HepG2 (cell line): ENCODE results near the gene GYPC. TPM values are rescaled to one million over a fixed set of nuclear protein-coding genes. Genes with fewer than 3 reads are reported as not detected.

Experiments used
- ATAC-seq: fragments of 200-7000 bp; cut with Tn5 transposase; 3 replicates; pipeline ENCODE4 v1.9.1; 2020; ENCODE audit warnings: mild to moderate bottlenecking, moderate library complexity
- BruUV-seq: library from RNA; stranded (reverse); fragments of 400-500 nt; replicated peaks from 2 replicates; lab custom pipeline; 2021; lab: Mats Ljungman, UMichigan
- CTCF ChIA-PET: fragments of 300-600 bp; formaldehyde crosslinking; extraction: SDS; loops from one replicate; lab custom pipeline; 2021; ENCODE audit warnings: low total read pairs, inconsistent platforms, low intra/inter-chr PET ratio; lab: Yijun Ruan, JAX
- POLR2A ChIA-PET: fragments of 350-600 bp; sonication (Branson Sonifier 250); formaldehyde crosslinking; loops from one replicate; lab custom pipeline; 2020; ENCODE audit warnings: antibody characterized with exemption, inconsistent platforms; lab: Yijun Ruan, JAX
- DNase-seq: peaks from one replicate; pipeline ENCODE4 v3.0.0-alpha.2; 2015; ENCODE audit warnings: low spot score
- FAIRE-seq: peaks from 3 replicates; lab custom pipeline; 2011; peaks lifted over from hg19 to GRCh38; lab: Jason Lieb, UNC
- H2AFZ ChIP-seq: one replicate; pipeline ENCODE4 v1.6.1; 2011; ENCODE audit warnings: low read length, inconsistent platforms
- H3K27ac ChIP-seq: fragments of 300-600 bp; 3 replicates; pipeline ENCODE4 v1.8.0; 2011; ENCODE audit warnings: mixed run types, mild to moderate bottlenecking, mixed read lengths, low read length, inconsistent platforms; ENCODE audit not compliant: insufficient read depth; ENCODE audit errors: extremely low read length
- H3K27me3 ChIP-seq, 2 experiments: fragments of 200-600 bp in 1 of 2; 2 replicates in 1 of 2; 3 replicates in 1 of 2; pipeline versions ENCODE4 v1.6.0 to v1.8.0; 2011; ENCODE audit warnings: low read length in 2 of 2, mild to moderate bottlenecking in 2 of 2, moderate library complexity in 2 of 2, inconsistent platforms in 1 of 2; ENCODE audit not compliant: insufficient read depth in 2 of 2, control insufficient read depth in 1 of 2
- H3K36me3 ChIP-seq, 2 experiments: fragments of 200-600 bp in 1 of 2; replicated peaks in 1 of 2; 2 replicates in 1 of 2; 3 replicates in 1 of 2; pipeline versions ENCODE4 v1.5.1 to v1.8.0; 2011; ENCODE audit warnings: low read length in 2 of 2, inconsistent platforms in 1 of 2; ENCODE audit not compliant: insufficient read depth in 2 of 2, control insufficient read depth in 1 of 2
- H3K4me1 ChIP-seq: 2 replicates; pipeline ENCODE4 v1.5.1; 2012; ENCODE audit warnings: low read length, inconsistent platforms; ENCODE audit not compliant: insufficient read depth
- H3K4me2 ChIP-seq: 2 replicates; pipeline ENCODE4 v1.6.0; 2011; ENCODE audit warnings: low read depth, low read length, inconsistent platforms
- H3K4me3 ChIP-seq, 3 experiments: fragments of 200-600 bp in 1 of 3; sonication (generic), shearing (Covaris generic) in 1 of 3; replicated peaks in 1 of 3; 2 replicates each; pipeline ENCODE4 v1.5.1; 2011 to 2016; ENCODE audit warnings: low read length in 3 of 3, inconsistent platforms in 2 of 3, low read depth in 2 of 3, mild to moderate bottlenecking in 2 of 3, control low read depth in 1 of 3, mixed read lengths in 1 of 3; ENCODE audit not compliant: insufficient read depth in 1 of 3
- H3K79me2 ChIP-seq: one replicate; pipeline ENCODE4 v1.6.1; 2011; ENCODE audit warnings: low read length, inconsistent platforms; ENCODE audit not compliant: insufficient read depth
- H3K9ac ChIP-seq: 2 replicates; pipeline ENCODE4 v1.6.0; 2011; ENCODE audit warnings: mild to moderate bottlenecking, low read depth, low read length, inconsistent platforms; ENCODE audit not compliant: insufficient read depth
- H3K9me3 ChIP-seq: 2 replicates; pipeline ENCODE4 v1.5.1; 2012; ENCODE audit warnings: mild to moderate bottlenecking, low read length
- H4K20me1 ChIP-seq: 2 replicates; pipeline ENCODE4 v1.6.0; 2011; ENCODE audit warnings: inconsistent platforms, mild to moderate bottlenecking, low read length, moderate library complexity; ENCODE audit not compliant: insufficient read depth
- BORCS8-MEF2B ChIP-seq: sonication (generic); formaldehyde crosslinking; IDR thresholded peaks from 2 replicates; pipeline ENCODE4 v1.8.0; 2022; ENCODE audit warnings: mild to moderate bottlenecking, missing genetic modification reagents
- ETV6 ChIP-seq: sonication (generic); formaldehyde crosslinking; conservative IDR thresholded peaks from 2 replicates; pipeline ENCODE4 v1.4.0; 2020; ENCODE audit warnings: missing genetic modification reagents
- GABPA ChIP-seq, 2 experiments: IDR thresholded peaks; 2 replicates each; pipeline ENCODE4 v1.6.1; 2011 to 2016; ENCODE audit warnings: low read depth in 2 of 2, low read length in 1 of 2, missing biosample characterization in 1 of 2, missing genetic modification characterization in 1 of 2
- KAT2B ChIP-seq: fragments of 150-350 bp; IDR thresholded peaks from 2 replicates; pipeline ENCODE4 v1.6.1; 2014; ENCODE audit warnings: low read depth, low read length, borderline replicate concordance
- MTA1 ChIP-seq: sonication (generic); formaldehyde crosslinking; IDR thresholded peaks from 2 replicates; pipeline ENCODE4 v1.4.0; 2020; ENCODE audit warnings: missing genetic modification reagents, mild to moderate bottlenecking, borderline replicate concordance
- SNAPC2 ChIP-seq: sonication (generic); formaldehyde crosslinking; IDR thresholded peaks from 2 replicates; pipeline ENCODE4 v1.8.1; 2022; ENCODE audit warnings: mild to moderate bottlenecking, missing genetic modification reagents
- TARDBP ChIP-seq: sonication (generic); formaldehyde crosslinking; IDR thresholded peaks from 2 replicates; pipeline ENCODE4 v1.8.0; 2022; ENCODE audit warnings: mild to moderate bottlenecking, missing genetic modification reagents
- U2AF1 ChIP-seq: fragments of 200-400 bp; formaldehyde crosslinking; optimal IDR thresholded peaks from 2 replicates; pipeline ENCODE3; 2017; ENCODE audit warnings: mild to moderate bottlenecking, low read depth, low read length
- ZNF562 ChIP-seq: sonication (generic); formaldehyde crosslinking; IDR thresholded peaks from 2 replicates; pipeline ENCODE4 v1.8.0; 2022; ENCODE audit warnings: missing genetic modification reagents, borderline replicate concordance
- ZNF589 ChIP-seq: sonication (generic); formaldehyde crosslinking; conservative IDR thresholded peaks from 2 replicates; pipeline ENCODE4 v1.8.0; 2022; ENCODE audit warnings: mild to moderate bottlenecking, moderate library complexity, missing genetic modification reagents
- WGBS: methylation state at CpG from one replicate; pipeline ENCODE4 v1.1.6; 2017; ENCODE audit warnings: low lambda C conversion rate; 5-methylcytosine and 5-hydroxymethylcytosine counted together
- in situ Hi-C: cut with HindIII; loops from 2 replicates; pipeline ENCODE4 v1.10.0; 2017; ENCODE audit warnings: low pct_unique_long_range_greater_than_20kb; ENCODE audit not compliant: extremely low pct_ligation_motif_present
- intact Hi-C: fragments of 100-400 bp; cut with micrococcal nuclease; formaldehyde crosslinking; loops from one replicate; pipeline ENCODE4 v1.10.0; 2022; ENCODE audit not compliant: unreplicated experiment
- polyA plus RNA-seq, 8 experiments: library from polyadenylated mRNA; depleted of rRNA in 3 of 8; stranded (reverse) in 7 of 8; unstranded in 1 of 8; fragments of >200 nt; fragmentation: Illumina TruSeq in 4 of 8; extraction: Trizol in 4 of 8; gene quantifications; 2 replicates each; pipeline versions ENCODE4 v1.2.1 to v1.2.3, GENCODE V29; 2011 to 2016; ENCODE audit warnings: low read depth in 4 of 8, missing spikeins in 1 of 8, mixed read lengths in 1 of 8; ENCODE audit not compliant: insufficient read depth in 1 of 8
- total RNA-seq, 5 experiments: library from RNA; depleted of rRNA; stranded (reverse); fragments of >200 nt; fragmentation: Illumina TruSeq; extraction: Trizol; gene quantifications; 2 replicates each; pipeline ENCODE4 v1.2.3, GENCODE V29; 2016; ENCODE audit warnings: low read depth in 1 of 5
- TF ChIP-seq, protein P1 (sequence below): sonication (generic); formaldehyde crosslinking; IDR thresholded peaks from 2 replicates; pipeline ENCODE4 v1.5.0; 2020; ENCODE audit warnings: mild to moderate bottlenecking, missing genetic modification reagents
- TF ChIP-seq, protein P2 (sequence below): sonication (generic); formaldehyde crosslinking; IDR thresholded peaks from 2 replicates; pipeline ENCODE4 v1.5.0; 2020; ENCODE audit warnings: mild to moderate bottlenecking, missing genetic modification reagents

Gene GYPC
- total and polyA plus RNA-seq, 2 of the 13 experiments (the other 11 are each of a cell fraction or from before 2014, with no cell fraction given) = not detected

DNA sequence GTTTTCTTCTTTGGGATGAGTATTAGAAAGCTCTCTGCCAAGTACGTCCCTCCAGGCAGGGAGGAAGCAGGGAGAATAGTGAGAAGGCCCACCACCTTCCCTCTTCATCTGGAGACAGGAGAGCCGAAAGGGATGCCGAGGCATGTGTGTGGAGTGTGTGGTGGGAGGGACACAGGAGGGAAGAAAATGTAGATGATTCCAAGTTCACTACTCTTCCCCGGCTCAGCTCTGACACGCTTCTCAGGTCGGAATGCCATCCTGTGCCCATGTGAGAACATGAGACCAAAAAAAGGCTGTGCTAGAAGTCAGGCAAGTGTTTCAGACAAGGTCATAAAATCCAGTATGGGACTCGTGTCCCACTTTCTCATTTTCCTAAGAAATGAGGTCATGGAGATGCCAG is 47.4 kb downstream of the GYPC start:
- ATAC-seq = no peak
- Histone ChIP-seq H3K4me2 (no peak overlapping the region), H2AFZ (no peak overlapping the region), H3K4me3 (no peak overlapping the region), H3K27ac (no peak overlapping the region)
- POLR2A ChIA-PET = no interaction called here
- CTCF ChIA-PET = no interaction called here
- no TSS peak for BruUV-seq
- no peak for TF ChIP-seq MTA1 (CRISPR knock-in tag)
- TF ChIP-seq, protein P1, sequence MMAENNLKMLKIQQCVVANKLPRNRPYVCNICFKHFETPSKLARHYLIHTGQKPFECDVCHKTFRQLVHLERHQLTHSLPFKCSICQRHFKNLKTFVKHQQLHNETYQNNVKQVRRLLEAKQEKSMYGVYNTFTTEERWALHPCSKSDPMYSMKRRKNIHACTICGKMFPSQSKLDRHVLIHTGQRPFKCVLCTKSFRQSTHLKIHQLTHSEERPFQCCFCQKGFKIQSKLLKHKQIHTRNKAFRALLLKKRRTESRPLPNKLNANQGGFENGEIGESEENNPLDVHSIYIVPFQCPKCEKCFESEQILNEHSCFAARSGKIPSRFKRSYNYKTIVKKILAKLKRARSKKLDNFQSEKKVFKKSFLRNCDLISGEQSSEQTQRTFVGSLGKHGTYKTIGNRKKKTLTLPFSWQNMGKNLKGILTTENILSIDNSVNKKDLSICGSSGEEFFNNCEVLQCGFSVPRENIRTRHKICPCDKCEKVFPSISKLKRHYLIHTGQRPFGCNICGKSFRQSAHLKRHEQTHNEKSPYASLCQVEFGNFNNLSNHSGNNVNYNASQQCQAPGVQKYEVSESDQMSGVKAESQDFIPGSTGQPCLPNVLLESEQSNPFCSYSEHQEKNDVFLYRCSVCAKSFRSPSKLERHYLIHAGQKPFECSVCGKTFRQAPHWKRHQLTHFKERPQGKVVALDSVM = no peak
- no peak for TF ChIP-seq ZNF589 (CRISPR knock-in tag)
- TF ChIP-seq KAT2B = no peak
- TF ChIP-seq ETV6 = no peak
- TF ChIP-seq U2AF1 = no peak
- TF ChIP-seq TARDBP (CRISPR knock-in tag) = no peak
- no peak for TF ChIP-seq ZNF562
- TF ChIP-seq, protein P2, sequence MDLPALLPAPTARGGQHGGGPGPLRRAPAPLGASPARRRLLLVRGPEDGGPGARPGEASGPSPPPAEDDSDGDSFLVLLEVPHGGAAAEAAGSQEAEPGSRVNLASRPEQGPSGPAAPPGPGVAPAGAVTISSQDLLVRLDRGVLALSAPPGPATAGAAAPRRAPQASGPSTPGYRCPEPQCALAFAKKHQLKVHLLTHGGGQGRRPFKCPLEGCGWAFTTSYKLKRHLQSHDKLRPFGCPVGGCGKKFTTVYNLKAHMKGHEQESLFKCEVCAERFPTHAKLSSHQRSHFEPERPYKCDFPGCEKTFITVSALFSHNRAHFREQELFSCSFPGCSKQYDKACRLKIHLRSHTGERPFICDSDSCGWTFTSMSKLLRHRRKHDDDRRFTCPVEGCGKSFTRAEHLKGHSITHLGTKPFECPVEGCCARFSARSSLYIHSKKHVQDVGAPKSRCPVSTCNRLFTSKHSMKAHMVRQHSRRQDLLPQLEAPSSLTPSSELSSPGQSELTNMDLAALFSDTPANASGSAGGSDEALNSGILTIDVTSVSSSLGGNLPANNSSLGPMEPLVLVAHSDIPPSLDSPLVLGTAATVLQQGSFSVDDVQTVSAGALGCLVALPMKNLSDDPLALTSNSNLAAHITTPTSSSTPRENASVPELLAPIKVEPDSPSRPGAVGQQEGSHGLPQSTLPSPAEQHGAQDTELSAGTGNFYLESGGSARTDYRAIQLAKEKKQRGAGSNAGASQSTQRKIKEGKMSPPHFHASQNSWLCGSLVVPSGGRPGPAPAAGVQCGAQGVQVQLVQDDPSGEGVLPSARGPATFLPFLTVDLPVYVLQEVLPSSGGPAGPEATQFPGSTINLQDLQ = no peak
- no peak for TF ChIP-seq GABPA (IDR thresholded peaks at IDR 0.05; ENCODE audit: low read depth, low read length)
- no peak for TF ChIP-seq GABPA (CRISPR knock-in tag; IDR thresholded peaks at IDR 0.05; ENCODE audit: low read depth)
- no peak for TF ChIP-seq SNAPC2 (CRISPR knock-in tag)
- no peak for TF ChIP-seq BORCS8-MEF2B
- TF ChIP-seq, all 625 proteins: peak for 0
- Histone ChIP-seq H3K9ac (no peak overlapping the region), H3K4me1 (no peaks in the 10 kb centered on the region), H3K36me3 (no peaks in the 10 kb centered on the region), H3K79me2 (no peaks in the 10 kb centered on the region), H3K9me3 (no peaks in the 10 kb centered on the region), H4K20me1 (no peaks in the 10 kb centered on the region), H3K27me3 (no peaks in the 10 kb centered on the region)
- DNase-seq (no peak), FAIRE-seq (no peak)
- intact Hi-C loops = no loop called here
- under 1% methylated on average over 7 of the region's 7 CpGs for WGBS
- in situ Hi-C loops = no loop called here
